NB4 (cell line): Measurements from ENCODE around the gene PARP2.
A peak's percentile ranks its signal among the peaks of the same experiment; 100 is the strongest.

Source experiments
- CTCF ChIP-seq: IDR thresholded peaks from one replicate; pipeline ENCODE4 v1.5.1; 2012; ENCODE audit warnings: low read depth, low read length
- POLR2A ChIP-seq: IDR thresholded peaks from 2 replicates; pipeline ENCODE4 v1.6.1; 2011; ENCODE audit warnings: mild to moderate bottlenecking; ENCODE audit not compliant: insufficient read length; ENCODE audit errors: extremely low read depth

DNA sequence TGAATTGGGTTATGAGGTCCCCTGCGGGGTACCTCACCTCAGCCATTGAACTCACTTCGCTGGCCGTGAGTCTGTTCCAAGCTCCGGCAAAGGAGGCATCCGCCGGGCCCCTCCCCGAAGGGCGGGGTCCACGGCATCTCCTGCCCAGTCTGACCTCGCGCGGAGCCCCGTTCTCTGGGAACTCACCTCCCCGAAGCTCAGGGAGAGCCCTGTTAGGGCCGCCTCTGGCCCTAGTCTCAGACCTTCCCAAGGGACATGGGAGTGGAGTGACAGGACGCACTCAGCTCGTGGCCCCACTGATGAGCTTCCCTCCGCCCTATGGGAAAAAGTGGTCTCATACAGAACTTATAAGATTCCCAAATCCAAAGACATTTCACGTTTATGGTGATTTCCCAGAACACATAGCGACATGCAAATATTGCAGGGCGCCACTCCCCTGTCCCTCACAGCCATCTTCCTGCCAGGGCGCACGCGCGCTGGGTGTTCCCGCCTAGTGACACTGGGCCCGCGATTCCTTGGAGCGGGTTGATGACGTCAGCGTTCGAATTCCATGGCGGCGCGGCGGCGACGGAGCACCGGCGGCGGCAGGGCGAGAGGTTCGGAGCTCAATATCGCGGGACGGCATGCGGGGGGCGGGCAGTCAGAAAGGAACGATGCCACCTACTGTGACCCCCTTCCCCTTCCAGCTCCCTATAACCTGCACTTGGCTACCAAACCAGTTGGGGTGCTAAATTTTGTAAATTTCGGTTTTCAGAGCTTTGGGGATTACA lies at the start of gene PARP2:
- no peak for TF ChIP-seq CTCF
- peak; percentile 96 for TF ChIP-seq POLR2A
